HK-2 (cell line): Measurements from ENCODE around the gene PLIN5.

ENCODE experiments used
- DNase-seq: peaks from one replicate; pipeline ENCODE4 v3.0.0-alpha.2; 2018; ENCODE audit not compliant: unreplicated experiment

Gene PLIN5

DNA sequence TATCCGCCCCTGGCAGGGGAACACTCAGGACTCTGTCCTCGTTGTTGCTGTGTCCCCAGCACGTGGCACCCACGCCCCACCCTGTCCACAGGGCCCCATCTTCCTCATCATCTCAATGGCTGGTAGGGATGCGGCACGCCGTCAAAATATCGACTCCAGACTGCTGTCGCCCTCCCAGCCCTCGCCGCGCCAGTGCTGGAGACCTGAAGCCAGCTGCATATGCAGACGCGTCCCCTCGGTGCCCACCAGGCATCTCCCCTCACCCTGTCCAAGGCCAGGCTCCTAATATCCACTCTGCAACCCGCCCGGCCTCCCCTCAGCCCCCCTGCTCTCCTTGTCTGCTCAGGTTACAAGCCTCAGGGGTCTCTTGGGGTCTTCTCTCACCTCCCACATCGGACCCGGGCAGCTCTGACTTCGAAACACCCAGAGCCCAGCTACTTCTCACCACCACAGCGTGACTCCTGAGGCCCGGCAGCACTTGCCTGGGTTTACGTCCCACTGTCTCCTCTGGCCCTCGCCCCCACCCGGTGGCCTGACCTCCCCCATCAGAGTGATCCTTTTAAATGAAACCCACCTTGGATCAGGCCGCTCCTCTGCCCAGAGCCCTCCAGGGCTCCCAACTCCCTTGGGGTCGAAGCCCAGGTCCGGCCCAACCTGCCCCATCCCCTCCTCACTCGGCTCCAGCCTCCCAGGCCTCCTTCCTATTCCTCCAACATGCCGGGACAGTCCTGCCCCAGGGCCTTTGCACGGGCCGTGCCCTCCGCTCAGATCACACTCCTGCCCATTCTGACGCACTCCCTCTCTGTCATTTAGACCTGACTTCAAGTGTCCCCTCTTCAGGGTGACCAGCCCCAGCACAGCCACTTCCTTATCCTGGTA lies 29.2 kb downstream of the PLIN5 start:
- DNase-seq, result no peak

DNA sequence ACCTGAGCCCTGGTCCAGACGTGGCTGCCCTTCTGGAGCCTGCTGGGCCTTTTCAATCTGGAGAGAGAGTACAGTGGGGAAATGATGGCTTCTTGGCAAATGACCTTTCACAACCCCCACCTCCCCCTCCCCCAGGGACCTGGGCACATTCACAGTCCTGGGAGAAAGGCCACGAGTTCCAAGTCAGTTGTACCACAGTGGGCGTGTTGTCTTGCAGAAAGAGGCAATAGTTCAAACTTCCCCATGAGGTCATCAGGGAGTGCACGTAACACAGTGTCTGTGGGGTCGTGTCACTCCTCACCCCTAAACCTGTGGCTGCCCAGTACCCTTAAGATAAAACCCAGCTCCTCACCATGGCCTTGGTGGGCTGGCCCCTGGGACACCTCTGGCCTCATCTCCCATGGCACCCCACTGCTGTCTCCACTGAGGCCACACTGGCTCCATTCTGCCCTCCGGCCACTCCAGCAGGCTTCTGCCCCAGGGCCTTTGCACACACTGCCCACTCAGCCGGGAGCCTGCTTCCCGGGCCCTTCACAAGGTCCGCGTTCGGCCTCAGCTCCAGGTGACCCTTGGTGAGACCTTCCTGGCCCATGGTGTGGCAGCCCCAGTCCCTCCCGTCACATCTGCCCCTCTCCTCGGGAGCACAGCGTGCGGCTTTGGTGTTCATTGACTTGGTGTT lies 30.0 kb downstream of the PLIN5 start:
- no peak for DNase-seq

DNA sequence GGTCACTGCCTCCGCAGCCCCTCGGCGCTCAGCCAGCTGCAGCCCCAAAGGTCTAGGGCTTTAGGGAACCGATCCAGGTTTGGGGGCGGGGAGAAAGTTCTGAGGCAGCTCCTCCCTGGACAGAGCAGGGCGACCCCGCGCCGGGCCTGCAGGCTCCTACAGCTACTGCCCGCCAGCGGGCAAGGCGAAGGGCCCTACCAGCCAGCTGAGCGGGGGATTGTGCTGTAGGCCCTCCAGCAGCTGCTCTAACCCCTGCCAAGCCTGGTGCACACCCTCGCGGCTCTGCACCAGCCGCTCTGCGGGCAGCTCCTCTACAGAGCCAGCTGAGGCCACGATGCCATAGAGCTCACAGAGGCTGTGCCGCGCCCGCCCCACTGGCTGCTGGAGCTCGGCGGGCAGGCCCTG lies 30.7 kb downstream of the PLIN5 start:
- DNase-seq, result no peak

DNA sequence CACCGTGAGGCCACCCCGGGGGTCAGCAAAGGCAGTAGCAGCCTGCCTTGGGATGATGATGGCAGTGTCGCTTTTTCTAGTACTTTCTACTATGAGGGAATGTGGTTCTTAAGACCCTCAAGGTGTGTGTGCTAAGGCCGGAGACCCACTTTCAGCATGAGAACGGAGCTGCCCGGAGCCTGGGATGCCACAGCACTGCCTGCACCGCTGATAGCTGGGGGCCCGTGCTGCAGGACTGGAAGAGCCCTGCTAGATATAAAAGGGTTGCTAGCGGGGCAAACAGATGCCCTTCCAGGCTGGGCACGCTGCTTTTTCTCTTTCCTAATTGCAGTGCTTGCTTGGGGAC lies 31.2 kb downstream of the PLIN5 start:
- no peak for DNase-seq

DNA sequence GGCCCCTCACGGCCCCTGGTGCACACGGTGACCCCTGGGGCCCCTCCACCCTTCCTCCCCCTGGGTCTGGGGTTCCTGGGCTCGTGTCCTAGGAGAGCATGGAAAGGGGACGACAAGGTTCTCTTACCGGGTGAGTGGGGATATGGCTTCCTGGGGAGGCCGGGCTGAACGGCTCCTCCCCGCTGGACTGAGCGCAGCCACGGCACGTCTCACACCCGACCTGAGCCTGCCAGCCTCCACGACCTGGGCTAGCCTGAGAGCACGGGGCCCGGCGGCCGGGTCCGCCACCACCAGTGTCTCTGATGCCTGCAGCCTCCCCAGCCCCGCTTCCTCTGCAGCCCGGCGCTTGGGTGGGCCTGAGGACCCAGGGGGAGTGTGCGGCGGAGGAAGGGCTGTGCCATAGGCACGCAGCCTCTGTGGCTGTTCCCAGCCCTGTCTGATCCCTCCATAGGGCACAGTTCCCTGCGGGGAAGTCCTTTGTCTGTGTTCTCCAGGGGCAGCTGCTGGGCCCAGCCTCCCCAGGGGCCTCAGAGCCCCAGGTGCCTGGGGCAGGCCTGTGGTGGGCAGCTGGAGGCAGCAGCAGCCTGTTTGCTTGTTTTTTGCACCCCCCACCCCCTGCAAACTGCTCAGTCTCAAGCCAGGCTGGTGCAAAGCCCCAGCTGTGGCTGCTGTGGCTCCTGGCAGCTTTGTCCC lies 31.7 kb downstream of the PLIN5 start:
- no peak for DNase-seq

DNA sequence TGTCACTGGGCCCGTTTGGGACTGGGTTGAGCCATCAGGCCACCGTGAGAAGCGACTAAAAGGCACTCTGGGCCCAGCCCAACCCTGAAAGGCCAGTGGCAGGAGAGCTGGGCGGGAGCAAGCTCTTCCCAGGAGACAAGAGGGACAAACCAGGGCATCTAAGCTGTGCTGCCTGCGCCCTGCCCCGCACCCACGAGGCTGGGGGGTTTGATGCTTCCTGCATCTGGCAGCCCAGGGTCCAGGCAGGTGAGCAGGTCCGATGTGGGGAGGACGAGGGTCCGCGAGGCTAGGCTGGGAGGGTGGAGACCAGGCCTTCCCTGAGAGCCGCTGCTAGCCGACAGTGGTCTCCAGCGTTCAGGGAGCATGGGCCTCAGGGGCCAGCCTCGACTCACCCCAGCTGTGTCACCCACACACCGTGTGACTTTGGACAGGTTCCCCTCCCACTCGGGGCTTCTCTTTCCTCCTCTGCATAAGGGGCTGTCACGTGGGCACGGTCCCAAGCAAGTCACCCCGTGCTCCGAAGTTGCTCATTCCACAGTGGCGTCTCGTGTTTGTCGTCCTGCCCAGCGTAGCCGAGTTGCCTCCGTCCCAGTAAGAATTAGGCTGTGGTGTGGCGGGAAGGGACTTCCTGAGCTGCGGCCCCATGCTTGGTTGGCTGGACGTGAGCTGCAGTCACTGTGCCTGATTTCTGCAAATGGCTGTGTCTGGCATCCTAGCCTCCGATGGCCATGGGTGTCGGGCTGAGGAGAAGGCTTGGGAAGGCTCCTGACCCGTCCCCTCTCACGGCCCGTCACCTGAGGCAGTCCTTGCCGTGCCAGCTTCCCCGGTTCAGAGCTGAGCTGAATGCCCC lies 32.5 kb downstream of the PLIN5 start:
- no peak for DNase-seq

DNA sequence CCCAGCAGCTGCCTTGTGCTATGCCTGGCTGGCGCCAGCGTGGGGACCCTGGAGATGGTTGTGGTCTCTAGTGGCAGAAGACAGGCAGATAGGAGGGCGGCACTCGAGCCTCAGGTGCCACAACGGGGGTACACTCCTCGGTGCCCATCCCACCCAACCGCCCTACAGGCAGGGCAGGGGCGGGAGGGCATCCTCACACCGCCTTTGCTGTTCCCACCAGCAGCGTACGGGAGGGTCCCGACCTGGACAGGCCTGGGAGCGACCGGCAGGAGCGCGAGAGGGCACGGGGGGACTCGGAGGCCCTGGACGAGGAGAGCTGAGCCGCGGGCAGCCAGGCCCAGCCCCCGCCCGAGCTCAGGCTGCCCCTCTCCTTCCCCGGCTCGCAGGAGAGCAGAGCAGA lies 33.3 kb downstream of the PLIN5 start:
- DNase-seq, result no peak

DNA sequence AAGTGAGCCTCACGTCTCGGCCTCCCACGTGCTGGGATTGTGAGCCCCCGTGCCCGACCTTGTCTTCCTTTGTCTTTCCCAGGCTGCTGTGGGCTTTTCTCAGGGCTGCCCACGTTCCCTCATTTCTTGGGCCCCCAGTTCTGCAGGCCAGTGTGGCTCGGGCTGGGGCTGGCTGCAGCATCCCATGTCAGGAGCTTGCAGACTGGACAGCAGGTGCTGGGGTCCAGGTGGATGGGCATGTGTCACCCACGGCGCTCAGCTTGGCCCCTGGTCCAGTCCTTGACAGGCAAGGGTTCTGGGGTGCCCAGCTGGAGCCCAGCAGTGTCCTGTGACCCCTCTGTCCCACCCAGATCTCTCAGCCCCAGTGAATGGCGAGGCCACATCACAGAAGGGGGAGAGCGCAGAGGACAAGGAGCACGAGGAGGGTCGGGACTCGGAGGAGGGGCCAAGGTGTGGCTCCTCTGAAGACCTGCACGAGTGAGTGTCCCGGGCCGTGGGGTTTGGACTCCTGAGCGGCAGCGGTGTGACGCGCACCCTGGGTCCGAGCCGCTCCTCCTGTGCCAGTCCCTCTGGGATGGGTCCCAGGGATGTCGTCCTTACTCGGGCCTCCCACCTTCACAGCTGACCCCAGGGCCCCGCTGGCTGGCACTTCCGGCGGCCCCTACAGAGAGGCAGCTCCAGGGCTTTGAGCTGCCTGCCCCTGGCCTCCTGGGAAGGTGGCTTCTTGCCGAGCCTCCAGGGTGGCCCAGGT lies 34.0 kb downstream of the PLIN5 start:
- no peak for DNase-seq

DNA sequence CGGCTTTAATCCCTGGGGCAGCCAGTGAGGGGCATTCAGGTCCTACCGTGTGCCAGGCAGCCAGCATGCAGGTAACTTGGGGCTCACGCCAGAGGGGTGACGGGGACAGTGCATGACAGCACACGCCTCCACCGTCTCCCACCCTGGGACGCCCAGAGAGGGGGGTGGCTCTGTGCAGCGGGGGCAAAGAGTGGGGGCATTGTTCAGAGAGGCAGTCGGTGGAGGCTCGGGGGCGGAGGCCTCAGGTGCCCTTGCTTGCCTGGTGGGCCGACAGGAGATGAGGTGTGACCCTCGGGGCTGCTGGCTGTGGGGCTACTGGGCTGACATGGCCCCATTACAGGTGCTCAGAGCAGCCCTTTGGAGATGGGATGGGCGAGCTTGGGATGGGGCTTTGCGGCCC lies 35.2 kb downstream of the PLIN5 start:
- no peak for DNase-seq

DNA sequence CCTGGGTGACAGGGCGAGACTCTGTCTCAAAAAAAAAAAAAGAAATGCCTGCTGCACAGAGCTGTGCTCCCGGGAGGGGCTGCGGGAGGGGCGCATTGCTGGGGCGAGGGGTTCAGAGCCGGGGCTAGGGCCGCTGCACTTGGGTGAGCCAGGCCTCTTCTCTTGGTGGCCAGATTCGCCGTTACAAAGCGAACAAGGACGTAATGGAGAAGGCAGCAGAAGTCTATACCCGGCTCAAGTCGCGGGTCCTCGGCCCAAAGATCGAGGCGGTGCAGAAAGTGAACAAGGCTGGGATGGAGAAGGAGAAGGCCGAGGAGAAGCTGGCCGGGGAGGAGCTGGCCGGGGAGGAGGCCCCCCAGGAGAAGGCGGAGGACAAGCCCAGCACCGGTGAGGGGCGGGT lies 35.7 kb downstream of the PLIN5 start:
- DNase-seq, result no peak

DNA sequence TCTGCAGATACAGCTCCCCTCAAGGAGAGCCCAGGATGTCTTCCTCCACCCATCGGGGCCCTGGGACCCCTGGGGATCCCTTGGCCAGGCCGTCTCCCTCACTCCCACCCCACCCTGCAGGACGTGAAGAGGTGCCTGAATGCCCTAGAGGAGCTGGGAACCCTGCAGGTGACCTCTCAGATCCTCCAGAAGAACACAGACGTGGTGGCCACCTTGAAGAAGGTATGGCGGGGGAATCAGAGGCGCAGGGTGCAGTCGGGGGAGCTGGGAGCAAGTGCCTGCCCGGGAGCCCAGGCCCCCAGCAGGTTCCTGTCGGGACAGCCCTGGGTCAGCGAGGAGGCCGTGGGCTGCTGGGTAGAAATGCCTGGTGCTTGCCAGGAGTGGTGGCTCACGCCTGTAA lies 36.3 kb downstream of the PLIN5 start:
- DNase-seq, result no peak

DNA sequence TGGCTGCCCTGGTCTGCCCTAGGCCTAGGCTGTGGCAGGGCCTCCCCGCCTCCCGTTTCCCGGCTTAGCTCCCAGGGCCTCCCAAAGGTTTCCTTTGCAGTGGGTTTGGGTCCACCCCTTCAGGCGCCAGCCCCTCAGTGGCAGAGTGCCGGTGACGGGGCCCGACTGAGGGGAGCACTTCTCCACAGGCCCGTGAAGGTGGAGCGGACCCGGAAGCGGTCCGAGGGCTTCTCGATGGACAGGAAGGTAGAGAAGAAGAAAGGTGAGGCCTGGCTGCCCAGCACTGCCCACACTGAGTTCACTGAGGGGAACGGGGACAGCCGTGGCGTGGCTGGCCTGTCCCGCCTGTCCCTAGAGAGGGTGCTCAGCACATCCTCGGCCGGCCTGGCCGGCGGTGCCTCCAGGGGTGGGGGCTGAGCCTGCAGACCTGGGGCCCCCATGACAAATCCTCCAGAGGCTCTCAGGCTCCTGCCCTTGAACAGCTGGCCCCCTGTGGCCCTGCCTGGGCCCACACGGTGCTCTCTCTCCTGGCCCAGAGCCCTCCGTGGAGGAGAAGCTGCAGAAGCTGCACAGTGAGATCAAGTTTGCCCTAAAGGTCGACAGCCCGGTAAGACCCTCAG lies 37.1 kb downstream of the PLIN5 start:
- no peak for DNase-seq

DNA sequence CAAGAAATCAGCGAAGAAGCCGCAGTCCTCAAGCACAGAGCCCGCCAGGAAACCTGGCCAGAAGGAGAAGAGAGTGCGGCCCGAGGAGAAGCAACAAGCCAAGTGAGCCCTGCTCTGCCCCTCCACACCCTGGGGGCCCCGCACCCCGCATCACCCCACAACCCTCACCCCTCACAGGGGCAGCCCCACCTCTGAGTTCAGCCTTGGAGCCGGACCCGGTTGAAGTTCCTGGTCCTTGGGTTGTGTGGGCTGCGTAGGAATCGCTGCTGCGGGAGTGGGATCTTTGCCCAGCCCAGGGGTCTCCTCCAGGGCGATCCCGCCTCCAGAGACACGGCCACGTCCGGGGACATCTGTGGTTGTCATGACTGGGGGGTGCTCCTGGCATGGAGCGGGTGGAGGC lies 38.7 kb downstream of the PLIN5 start:
- DNase-seq, result no peak

DNA sequence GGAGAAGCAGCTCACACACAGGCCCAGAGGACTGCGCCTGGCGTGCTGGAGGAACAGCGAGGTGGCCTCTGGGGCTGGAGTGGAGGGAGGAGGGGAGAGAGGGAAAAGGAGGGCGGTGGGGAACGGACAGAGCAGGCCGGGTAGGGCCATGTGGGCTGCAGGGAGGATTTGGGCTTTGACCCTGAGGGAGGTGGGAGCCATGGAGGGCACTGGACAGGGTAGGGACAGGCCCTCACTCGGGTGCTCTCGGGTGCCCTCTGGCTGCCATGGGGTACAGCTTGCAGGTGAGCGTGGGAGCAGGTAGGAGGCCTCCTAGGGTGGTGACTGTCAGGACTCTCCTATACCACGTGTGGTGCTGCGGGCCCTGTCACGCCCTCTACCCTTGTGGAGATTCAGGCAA lies 39.6 kb downstream of the PLIN5 start:
- DNase-seq, result no peak

DNA sequence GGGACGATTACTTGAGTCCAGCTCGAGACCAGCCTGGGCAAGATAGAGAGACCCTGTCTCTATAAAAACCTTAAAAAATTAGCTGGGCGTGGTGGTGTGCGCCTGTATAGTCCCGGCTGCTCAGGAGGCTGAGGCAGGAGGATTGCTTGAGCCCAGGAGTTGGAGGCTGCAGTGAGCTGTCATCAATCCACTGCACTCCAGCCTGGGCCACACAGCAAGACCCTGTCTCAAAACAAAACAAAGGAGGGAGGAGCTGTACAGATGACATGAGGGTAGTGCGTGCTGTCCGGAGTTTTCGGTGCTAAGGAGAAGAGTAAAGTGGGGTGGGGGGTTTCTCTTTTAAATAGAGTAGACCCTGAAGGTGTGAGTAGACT lies 40.3 kb downstream of the PLIN5 start:
- DNase-seq, result no peak

DNA sequence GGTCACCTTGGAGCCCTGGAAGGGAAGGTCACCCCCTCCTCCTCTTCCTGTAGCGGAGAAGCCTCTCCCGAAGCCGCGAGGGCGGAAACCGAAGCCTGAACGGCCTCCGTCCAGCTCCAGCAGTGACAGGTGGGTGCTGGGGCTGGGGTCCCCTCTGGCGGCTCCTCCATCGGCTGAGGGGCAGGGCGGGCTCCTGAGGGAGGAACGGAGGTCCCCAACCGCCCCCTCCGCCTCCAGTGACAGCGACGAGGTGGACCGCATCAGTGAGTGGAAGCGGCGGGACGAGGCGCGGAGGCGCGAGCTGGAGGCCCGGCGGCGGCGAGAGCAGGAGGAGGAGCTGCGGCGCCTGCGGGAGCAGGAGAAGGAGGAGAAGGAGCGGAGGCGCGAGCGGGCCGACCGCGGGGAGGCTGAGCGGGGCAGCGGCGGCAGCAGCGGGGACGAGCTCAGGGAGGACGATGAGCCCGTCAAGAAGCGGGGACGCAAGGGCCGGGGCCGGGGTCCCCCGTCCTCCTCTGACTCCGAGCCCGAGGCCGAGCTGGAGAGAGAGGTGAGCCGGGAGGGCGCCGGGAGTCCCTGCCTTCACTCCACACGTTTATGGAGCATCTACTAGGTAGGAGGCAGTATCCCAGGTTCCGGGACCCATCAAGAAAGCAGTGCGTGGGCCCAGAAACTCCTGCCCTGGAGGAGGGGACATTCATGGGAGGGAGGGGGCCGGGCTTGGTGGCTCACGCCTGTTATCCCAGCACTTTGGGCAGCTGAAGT lies 40.9 kb downstream of the PLIN5 start:
- no peak for DNase-seq

DNA sequence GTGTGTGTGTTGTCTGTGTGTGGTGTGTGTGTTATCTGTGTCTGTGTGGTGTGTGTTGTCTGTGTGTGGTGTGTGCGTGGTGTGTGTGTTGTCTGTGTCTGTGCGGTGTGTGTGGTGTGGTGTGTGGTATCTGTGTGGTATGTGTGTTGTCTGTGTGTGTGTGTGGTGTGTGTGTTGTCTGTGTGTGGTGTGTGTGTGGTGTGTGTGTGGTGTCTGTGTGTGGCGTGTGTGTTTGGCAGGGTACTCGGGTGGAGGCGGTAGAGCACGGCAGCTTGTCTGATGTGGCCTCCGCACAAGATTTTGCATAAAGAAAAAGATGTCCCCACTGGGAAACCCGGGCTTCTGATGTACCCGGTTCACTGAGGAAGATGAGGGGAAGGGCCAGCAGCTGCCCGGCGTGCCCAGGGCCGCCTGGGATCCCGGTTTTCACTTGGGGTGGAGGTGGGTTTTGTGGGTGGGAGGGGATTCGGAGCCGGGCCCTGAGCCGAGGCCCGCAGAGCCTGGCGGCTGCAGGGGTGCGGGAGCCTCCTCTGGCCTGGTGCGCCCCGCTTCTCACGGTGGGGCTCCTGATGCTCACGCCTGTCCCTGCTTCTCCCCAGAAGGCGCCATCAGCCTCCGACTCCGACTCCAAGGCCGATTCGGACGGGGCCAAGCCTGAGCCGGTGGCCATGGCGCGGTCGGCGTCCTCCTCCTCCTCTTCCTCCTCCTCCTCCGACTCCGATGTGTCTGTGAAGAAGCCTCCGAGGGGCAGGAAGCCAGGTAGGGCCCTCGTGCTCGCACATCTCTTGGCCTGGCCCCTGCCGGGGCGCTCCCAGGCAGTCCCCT lies 41.7 kb downstream of the PLIN5 start:
- no peak for DNase-seq

DNA sequence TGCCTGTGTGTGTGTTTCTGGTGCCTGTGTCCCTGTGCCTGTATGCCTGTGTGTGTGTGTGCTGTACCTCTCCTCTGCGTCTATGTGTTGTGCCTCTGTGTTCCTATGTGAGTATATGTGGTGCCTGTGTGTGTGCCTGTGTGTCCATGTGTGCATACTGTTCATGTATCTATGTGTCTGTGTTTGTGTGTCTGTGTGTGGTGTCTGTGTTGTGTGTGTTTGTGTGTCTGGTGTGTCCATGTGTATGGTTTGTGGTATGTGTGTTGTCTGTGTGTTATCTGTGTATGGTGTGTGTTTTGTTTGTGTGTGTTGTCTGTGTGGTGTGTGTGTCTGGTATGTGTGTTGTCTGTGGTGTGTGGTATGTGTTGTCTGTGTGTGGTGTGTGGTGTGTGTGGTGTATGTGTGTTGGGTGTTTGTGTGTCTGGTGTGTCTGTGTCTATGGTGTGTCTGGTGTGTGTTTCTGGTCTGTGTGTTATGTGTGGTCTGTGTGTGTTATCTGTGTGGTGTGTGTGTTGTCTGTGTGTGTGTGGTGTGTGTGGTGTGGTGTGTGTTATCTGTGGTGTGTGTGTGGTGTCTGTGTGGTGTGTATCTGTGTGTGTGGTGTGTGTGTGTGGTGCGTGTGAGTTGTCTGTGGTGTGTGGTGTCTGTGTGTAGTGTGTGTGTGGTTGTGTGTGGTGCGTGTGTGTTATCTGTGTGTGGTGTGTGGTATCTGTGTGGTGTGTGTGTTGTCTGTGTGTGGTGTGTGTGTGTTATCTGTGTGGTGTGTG lies 42.5 kb downstream of the PLIN5 start:
- DNase-seq, result no peak
